GM12872 (cell line): ENCODE data around the gene ANGPTL8.

ENCODE experiments used
- TF ChIP-seq, protein P1 (sequence below): IDR thresholded peaks from 3 replicates; pipeline ENCODE4 v1.5.1; 2011; ENCODE audit warnings: low read depth, mild to moderate bottlenecking, low read length, moderate library complexity; ENCODE audit not compliant: insufficient read depth

ANGPTL8 gene

GRCh38 chr19:11223200-11223599 is 16.2 kb upstream of the ANGPTL8 start:
- TF ChIP-seq, protein P1, sequence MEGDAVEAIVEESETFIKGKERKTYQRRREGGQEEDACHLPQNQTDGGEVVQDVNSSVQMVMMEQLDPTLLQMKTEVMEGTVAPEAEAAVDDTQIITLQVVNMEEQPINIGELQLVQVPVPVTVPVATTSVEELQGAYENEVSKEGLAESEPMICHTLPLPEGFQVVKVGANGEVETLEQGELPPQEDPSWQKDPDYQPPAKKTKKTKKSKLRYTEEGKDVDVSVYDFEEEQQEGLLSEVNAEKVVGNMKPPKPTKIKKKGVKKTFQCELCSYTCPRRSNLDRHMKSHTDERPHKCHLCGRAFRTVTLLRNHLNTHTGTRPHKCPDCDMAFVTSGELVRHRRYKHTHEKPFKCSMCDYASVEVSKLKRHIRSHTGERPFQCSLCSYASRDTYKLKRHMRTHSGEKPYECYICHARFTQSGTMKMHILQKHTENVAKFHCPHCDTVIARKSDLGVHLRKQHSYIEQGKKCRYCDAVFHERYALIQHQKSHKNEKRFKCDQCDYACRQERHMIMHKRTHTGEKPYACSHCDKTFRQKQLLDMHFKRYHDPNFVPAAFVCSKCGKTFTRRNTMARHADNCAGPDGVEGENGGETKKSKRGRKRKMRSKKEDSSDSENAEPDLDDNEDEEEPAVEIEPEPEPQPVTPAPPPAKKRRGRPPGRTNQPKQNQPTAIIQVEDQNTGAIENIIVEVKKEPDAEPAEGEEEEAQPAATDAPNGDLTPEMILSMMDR: no peak

GRCh38 chr19:11224429-11224828 is 15.0 kb upstream of the ANGPTL8 start:
- TF ChIP-seq, protein P1: no peak

DNA sequence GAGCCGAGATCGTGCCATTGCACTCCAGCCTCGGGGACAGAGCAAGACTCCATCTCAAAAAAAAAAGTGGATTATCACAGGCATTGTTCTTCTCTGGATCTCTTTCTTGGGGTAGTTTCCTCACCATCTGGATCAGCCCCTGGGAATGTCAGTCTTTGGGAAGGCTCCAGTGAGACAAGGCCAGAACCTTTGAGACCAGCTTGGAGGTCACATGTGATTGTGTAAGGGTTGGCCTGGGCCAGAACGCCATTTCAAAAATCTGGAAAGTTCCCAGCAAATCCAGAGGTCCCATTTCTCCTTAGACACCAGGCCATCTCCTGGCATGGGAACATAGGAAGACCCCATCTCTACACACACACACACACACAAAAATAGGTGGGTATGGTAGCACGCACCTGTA is 14.2 kb upstream of the ANGPTL8 start:
- TF ChIP-seq, protein P1: no peak

DNA sequence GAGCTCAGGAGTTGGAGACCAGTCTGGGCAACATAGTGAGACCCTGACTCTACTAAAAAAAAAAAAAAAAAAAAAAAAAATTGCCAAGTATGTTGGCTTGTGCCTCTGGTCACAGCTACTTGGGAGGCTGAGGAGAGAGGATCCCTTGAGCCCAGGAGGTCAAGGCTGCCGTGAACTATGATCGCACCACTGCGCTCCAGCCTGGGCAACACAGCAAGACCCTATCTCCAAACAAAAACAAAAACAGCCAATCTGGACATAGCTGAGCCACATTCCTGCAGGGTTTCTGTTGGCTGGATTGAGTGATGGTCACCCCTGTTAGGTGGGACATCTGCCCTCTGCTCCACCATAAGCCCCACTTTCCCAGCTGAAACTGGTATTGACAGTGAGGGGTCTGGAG is 13.6 kb upstream of the ANGPTL8 start:
- TF ChIP-seq, protein P1: no peak

- TF ChIP-seq, protein P1: no peak
Observed at GRCh38 chr19:11226716-11227166, 12.7 kb upstream of the ANGPTL8 start.

DNA sequence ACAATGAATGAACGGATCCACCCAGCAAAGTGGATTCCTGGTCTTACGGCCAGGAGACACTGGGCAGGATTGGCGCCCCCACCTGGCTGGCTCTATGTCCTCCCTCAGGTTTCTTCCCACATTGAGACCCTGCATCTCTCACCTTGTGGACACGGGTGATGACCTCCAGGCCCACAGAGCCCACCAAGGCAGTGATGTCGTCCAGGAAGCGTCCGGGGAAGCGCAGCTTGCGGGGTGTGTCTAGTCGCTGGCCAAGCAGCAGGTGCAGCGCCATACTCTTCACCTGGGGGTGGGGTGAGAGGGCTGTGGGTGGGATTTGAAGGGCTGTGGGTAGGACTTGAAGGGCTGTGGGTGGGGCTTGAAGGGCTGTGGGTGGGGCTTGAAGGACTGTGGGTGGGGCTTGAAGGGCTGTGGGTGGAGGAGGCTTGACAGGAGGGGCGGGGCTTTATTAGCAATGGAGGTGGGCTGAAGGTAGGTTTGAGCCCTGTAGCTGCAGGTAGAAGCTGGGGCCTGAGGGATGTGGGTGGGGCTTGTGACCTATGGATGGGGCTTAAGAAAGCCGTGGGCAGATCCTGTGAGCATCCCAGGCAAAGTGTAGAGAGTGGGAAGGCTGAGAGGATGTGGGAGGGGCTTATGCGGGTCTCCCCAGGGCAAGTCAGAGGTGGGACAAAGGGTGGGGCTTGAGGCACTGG is 12.1 kb upstream of the ANGPTL8 start:
- TF ChIP-seq, protein P1: peak; percentile 38; the same call in 2 of the 3 replicates

- TF ChIP-seq, protein P1: no peak
Observed at GRCh38 chr19:11230621-11231386, 8.6 kb upstream of the ANGPTL8 start.
